ENCODE data around the gene TMEM45A.

Gene TMEM45A

DNA sequence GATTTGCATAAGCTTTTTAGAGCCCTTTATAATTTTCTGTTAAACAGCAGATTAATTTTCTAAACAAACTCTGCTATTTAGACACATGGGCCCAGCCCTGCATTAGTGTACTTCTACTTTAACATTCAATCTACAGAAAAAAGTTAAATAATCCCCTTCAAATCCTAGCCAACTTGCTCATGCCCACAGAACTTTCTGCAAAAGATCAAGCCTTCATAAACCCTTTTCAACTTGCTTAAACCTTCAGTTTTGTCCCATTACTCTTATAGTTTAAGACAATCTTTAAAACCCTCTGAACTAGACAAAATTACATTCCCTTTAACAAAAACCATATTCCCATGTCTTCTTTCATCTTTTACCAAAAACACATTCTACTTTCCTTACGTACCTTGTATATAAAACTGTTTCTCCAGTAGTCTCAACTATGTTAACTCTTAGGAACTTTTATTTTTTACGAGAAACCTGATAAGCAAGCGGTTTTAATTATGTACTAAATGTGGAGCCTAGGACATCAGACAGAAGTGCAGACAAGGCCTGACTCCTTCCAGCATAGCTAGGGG, 91.8 kb downstream of the TMEM45A start:
- Histone ChIP-seq H3K9ac (no peak overlapping the region), H3K4me2 (ENCODE audit: low read length) (no peak overlapping the region), H3K4me3 (ENCODE audit: low read depth, low read length) (no peak overlapping the region), H3K4me1 (no peaks in the 10 kb centered on the region), H2AFZ (no peak overlapping the region), H3K9me3 (ENCODE audit: control insufficient read depth, low read length) (no peaks in the 10 kb centered on the region), H3K79me2 (no peaks in the 10 kb centered on the region), H3K36me3 (ENCODE audit: control insufficient read depth, insufficient read depth, low read length) (no peaks in the 10 kb centered on the region), H3K27me3 (ENCODE audit: control insufficient read depth, insufficient read depth, low read length) (no peaks in the 10 kb centered on the region), H3K27ac (no peak overlapping the region)
- TF ChIP-seq, protein P1, sequence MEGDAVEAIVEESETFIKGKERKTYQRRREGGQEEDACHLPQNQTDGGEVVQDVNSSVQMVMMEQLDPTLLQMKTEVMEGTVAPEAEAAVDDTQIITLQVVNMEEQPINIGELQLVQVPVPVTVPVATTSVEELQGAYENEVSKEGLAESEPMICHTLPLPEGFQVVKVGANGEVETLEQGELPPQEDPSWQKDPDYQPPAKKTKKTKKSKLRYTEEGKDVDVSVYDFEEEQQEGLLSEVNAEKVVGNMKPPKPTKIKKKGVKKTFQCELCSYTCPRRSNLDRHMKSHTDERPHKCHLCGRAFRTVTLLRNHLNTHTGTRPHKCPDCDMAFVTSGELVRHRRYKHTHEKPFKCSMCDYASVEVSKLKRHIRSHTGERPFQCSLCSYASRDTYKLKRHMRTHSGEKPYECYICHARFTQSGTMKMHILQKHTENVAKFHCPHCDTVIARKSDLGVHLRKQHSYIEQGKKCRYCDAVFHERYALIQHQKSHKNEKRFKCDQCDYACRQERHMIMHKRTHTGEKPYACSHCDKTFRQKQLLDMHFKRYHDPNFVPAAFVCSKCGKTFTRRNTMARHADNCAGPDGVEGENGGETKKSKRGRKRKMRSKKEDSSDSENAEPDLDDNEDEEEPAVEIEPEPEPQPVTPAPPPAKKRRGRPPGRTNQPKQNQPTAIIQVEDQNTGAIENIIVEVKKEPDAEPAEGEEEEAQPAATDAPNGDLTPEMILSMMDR (IDR thresholded peaks at IDR 0.05), result no peak

- no peaks in the 10 kb centered on the region for H3K36me3 ChIP-seq (ENCODE audit: control insufficient read depth, insufficient read depth, low read length)
- TF ChIP-seq, protein P1 (IDR thresholded peaks at IDR 0.05), result no peak
- no peaks in the 10 kb centered on the region for H3K9me3 ChIP-seq (ENCODE audit: control insufficient read depth, low read length)
- no peak overlapping the region for H3K4me3 ChIP-seq (ENCODE audit: low read depth, low read length)
- no peak overlapping the region for H3K27ac ChIP-seq
- H3K79me2 ChIP-seq, result no peaks in the 10 kb centered on the region
- H2AFZ ChIP-seq, result no peak overlapping the region
- H3K27me3 ChIP-seq (ENCODE audit: control insufficient read depth, insufficient read depth, low read length), result no peaks in the 10 kb centered on the region
- no peak overlapping the region for H3K4me2 ChIP-seq (ENCODE audit: low read length)
- H3K4me1 ChIP-seq, result peaks cover 2% of the 10 kb centered on the region
- H3K9ac ChIP-seq, result no peak overlapping the region
These were observed 94.4 kb downstream of the TMEM45A start for GRCh38 chr3:100586832-100587231.

DNA sequence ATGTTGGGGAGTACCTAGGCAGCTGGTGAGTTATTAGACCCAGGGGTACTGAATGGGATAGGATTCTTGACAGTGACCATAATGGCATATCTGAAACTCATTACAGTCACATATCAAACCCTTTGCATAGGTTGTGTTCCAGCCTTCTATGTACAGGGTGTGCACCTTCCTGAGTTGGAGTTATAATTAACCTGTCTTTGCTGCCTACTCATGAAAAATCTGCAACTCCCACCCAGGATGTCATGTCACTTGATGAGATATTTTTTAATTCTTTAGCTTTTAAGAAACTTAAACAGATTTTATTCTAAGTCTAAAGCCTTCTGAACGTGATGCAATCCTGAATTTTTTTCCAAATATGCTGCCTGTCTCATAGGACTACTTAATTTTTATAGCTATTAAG, 95.8 kb downstream of the TMEM45A start:
- no peaks in the 10 kb centered on the region for H3K9me3 ChIP-seq (ENCODE audit: control insufficient read depth, low read length)
- no peak overlapping the region for H3K4me3 ChIP-seq (ENCODE audit: low read depth, low read length)
- no peak overlapping the region for H3K9ac ChIP-seq
- no peak overlapping the region for H3K4me2 ChIP-seq (ENCODE audit: low read length)
- no peaks in the 10 kb centered on the region for H3K27me3 ChIP-seq (ENCODE audit: control insufficient read depth, insufficient read depth, low read length)
- H2AFZ ChIP-seq, result no peak overlapping the region
- H3K27ac ChIP-seq, result no peak overlapping the region
- H3K79me2 ChIP-seq, result no peaks in the 10 kb centered on the region
- TF ChIP-seq, protein P1 (IDR thresholded peaks at IDR 0.05), result no peak
- H3K36me3 ChIP-seq (ENCODE audit: control insufficient read depth, insufficient read depth, low read length), result no peaks in the 10 kb centered on the region
- H3K4me1 ChIP-seq, result peaks cover 2% of the 10 kb centered on the region

- Histone ChIP-seq H3K9me3 (ENCODE audit: control insufficient read depth, low read length) (no peaks in the 10 kb centered on the region), H3K9ac (no peak overlapping the region), H3K79me2 (no peaks in the 10 kb centered on the region), H3K27ac (no peak overlapping the region), H3K4me1 (peaks cover 2% of the 10 kb centered on the region), H3K4me2 (ENCODE audit: low read length) (no peak overlapping the region), H3K27me3 (ENCODE audit: control insufficient read depth, insufficient read depth, low read length) (no peaks in the 10 kb centered on the region), H3K36me3 (ENCODE audit: control insufficient read depth, insufficient read depth, low read length) (no peaks in the 10 kb centered on the region), H3K4me3 (ENCODE audit: low read depth, low read length) (no peak overlapping the region), H2AFZ (peak overlapping the region; percentile 65)
- TF ChIP-seq, protein P1 (IDR thresholded peaks at IDR 0.05), result peak; percentile 92
These were observed 97.9 kb downstream of the TMEM45A start for GRCh38 chr3:100590114-100590839.

DNA sequence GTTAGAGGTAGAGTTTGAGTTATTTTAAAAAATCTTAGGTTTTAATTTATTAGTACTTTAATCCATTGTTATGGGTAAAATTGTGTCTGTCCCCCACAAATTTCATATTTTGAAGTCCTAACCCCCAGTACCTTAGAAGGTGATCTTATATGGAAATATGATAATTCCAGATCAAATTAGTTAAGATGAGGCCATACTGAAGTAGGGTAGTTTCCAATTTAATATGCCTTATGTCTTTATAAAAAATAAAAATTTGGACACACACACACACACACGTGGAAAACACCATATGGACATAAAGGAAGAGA, 98.4 kb downstream of the TMEM45A start:
- no peak overlapping the region for H3K4me2 ChIP-seq (ENCODE audit: low read length)
- H3K9me3 ChIP-seq (ENCODE audit: control insufficient read depth, low read length), result no peaks in the 10 kb centered on the region
- H3K27me3 ChIP-seq (ENCODE audit: control insufficient read depth, insufficient read depth, low read length), result no peaks in the 10 kb centered on the region
- H3K27ac ChIP-seq, result no peak overlapping the region
- no peak overlapping the region for H3K9ac ChIP-seq
- TF ChIP-seq, protein P1 (IDR thresholded peaks at IDR 0.05), result no peak
- no peak overlapping the region for H3K4me3 ChIP-seq (ENCODE audit: low read depth, low read length)
- peaks cover 2% of the 10 kb centered on the region for H3K4me1 ChIP-seq
- no peak overlapping the region for H2AFZ ChIP-seq
- H3K79me2 ChIP-seq, result no peaks in the 10 kb centered on the region
- no peaks in the 10 kb centered on the region for H3K36me3 ChIP-seq (ENCODE audit: control insufficient read depth, insufficient read depth, low read length)

Measured in parathyroid adenoma (tissue), 2 donors.